NCI-H446 treated with DMSO at 0.1 percent for 48 hours (cell line): Measurements from ENCODE around the gene PHF21A.

Experiments used
- DNase-seq: peaks from one replicate; lab custom pipeline; 2025; lab: John Stamatoyannopoulos, UW

The PHF21A gene

GRCh38 chr11:46075168-46075567 lies 46.1 kb downstream of the PHF21A start:
- DNase-seq, result no peak

- DNase-seq, result no peak
Observed at GRCh38 chr11:46073632-46074031, 47.6 kb downstream of the PHF21A start.

GRCh38 chr11:46072172-46072964 lies 48.9 kb downstream of the PHF21A start:
- DNase-seq, result no peak

- no peak for DNase-seq
Observed at GRCh38 chr11:46071091-46071490, 50.2 kb downstream of the PHF21A start.

GRCh38 chr11:46069595-46069994 lies 51.7 kb downstream of the PHF21A start:
- DNase-seq, result no peak

GRCh38 chr11:46066335-46066734 lies 54.9 kb downstream of the PHF21A start:
- no peak for DNase-seq

GRCh38 chr11:46065681-46066080 lies 55.6 kb downstream of the PHF21A start:
- DNase-seq, result no peak

GRCh38 chr11:46064221-46064620 lies 57.0 kb downstream of the PHF21A start:
- DNase-seq, result no peak

- no peak for DNase-seq
Observed at GRCh38 chr11:46063138-46063537, 58.1 kb downstream of the PHF21A start.

GRCh38 chr11:46060013-46060412 lies 61.2 kb downstream of the PHF21A start:
- DNase-seq, result no peak

GRCh38 chr11:46057489-46057888 lies 63.8 kb downstream of the PHF21A start:
- DNase-seq, result no peak

- no peak for DNase-seq
Observed at GRCh38 chr11:46055371-46055770, 65.9 kb downstream of the PHF21A start.

- DNase-seq, result no peak
Observed at GRCh38 chr11:46051102-46051501, 70.2 kb downstream of the PHF21A start.

GRCh38 chr11:46050662-46051061 lies 70.6 kb downstream of the PHF21A start:
- no peak for DNase-seq

- no peak for DNase-seq
Observed at GRCh38 chr11:46050003-46050461, 71.2 kb downstream of the PHF21A start.

GRCh38 chr11:46049325-46049897 lies 71.8 kb downstream of the PHF21A start:
- DNase-seq, result no peak

- no peak for DNase-seq
Observed at GRCh38 chr11:46048198-46048597, 73.1 kb downstream of the PHF21A start.

GRCh38 chr11:46047520-46047919 lies 73.7 kb downstream of the PHF21A start:
- no peak for DNase-seq

- DNase-seq, result no peak
Observed at GRCh38 chr11:46045811-46046210, 75.4 kb downstream of the PHF21A start.

GRCh38 chr11:46044601-46045000 lies 76.7 kb downstream of the PHF21A start:
- no peak for DNase-seq

GRCh38 chr11:46039990-46040389 lies 81.3 kb downstream of the PHF21A start:
- no peak for DNase-seq

GRCh38 chr11:46038529-46038928 lies 82.7 kb downstream of the PHF21A start:
- DNase-seq, result no peak

- no peak for DNase-seq
Observed at GRCh38 chr11:46036969-46037368, 84.3 kb downstream of the PHF21A start.

- DNase-seq, result no peak
Observed at GRCh38 chr11:46036009-46036408, 85.2 kb downstream of the PHF21A start.
